Endothelial cell (in vitro differentiated cells): Measurements from ENCODE around the gene TMEM260. TPM values are rescaled to one million over a fixed set of nuclear protein-coding genes. Genes with fewer than 3 reads are reported as not detected.
A peak's percentile ranks its signal among the peaks of the same experiment; 100 is the strongest.
"Not testable (repeated sequence)": the region's sequence is repeated elsewhere in the genome, so short reads cannot be mapped to it uniquely, and the experiment has no call there.

Experiments
- DNase-seq: peaks from one replicate; pipeline ENCODE4 v3.0.0; 2021; ENCODE audit warnings: low spot score
- H3K27ac Mint-ChIP-seq: one replicate; pipeline ENCODE4 v1.8.0; 2021; ENCODE audit warnings: mixed read lengths, inconsistent platforms; ENCODE audit not compliant: unreplicated experiment
- H3K27me3 Mint-ChIP-seq: one replicate; pipeline ENCODE4 v1.8.0; 2021; ENCODE audit warnings: mild to moderate bottlenecking, moderate library complexity, mixed read lengths, inconsistent platforms; ENCODE audit not compliant: unreplicated experiment
- H3K36me3 Mint-ChIP-seq: one replicate; pipeline ENCODE4 v1.8.0; 2021; ENCODE audit warnings: mild to moderate bottlenecking, low read depth, mixed read lengths, inconsistent platforms; ENCODE audit not compliant: unreplicated experiment
- H3K4me1 Mint-ChIP-seq: one replicate; pipeline ENCODE4 v1.8.0; 2021; ENCODE audit warnings: mild to moderate bottlenecking, mixed read lengths, inconsistent platforms; ENCODE audit not compliant: unreplicated experiment
- H3K4me3 Mint-ChIP-seq: one replicate; pipeline ENCODE4 v1.8.0; 2021; ENCODE audit warnings: mild to moderate bottlenecking, mixed read lengths, inconsistent platforms; ENCODE audit not compliant: unreplicated experiment
- H3K9me3 Mint-ChIP-seq: one replicate; pipeline ENCODE4 v1.8.0; 2021; ENCODE audit warnings: mixed read lengths, inconsistent platforms; ENCODE audit not compliant: unreplicated experiment
- total RNA-seq: library from RNA; stranded (reverse); fragmentation: NEBNext Ultra II Directional; extraction: Animal tissue kit (Norgen Biotek cat#: 25700); gene quantifications from one replicate; pipeline ENCODE4 v1.2.1, GENCODE V29; 2021; ENCODE audit not compliant: unreplicated experiment
- TF ChIP-seq, protein P1 (sequence below): fragments of 200-600 bp; sonication (generic); IDR thresholded peaks from one replicate; pipeline ENCODE4 v1.5.0; 2021; ENCODE audit warnings: antibody characterized with exemption; ENCODE audit not compliant: unreplicated experiment

Gene TMEM260
- total RNA-seq, 1 donor from 2014 or later: 17.0 TPM

GRCh38 chr14:56664811-56665421 is 85.3 kb downstream of the TMEM260 start:
- Mint-ChIP-seq H3K27me3 (peaks cover 1% of the 10 kb centered on the region), H3K9me3 (peaks cover 5% of the 10 kb centered on the region), H3K27ac (no peak overlapping the region), H3K4me1 (peaks cover 13% of the 10 kb centered on the region), H3K4me3 (no peak overlapping the region), H3K36me3 (peaks cover 11% of the 10 kb centered on the region)
- TF ChIP-seq, protein P1, sequence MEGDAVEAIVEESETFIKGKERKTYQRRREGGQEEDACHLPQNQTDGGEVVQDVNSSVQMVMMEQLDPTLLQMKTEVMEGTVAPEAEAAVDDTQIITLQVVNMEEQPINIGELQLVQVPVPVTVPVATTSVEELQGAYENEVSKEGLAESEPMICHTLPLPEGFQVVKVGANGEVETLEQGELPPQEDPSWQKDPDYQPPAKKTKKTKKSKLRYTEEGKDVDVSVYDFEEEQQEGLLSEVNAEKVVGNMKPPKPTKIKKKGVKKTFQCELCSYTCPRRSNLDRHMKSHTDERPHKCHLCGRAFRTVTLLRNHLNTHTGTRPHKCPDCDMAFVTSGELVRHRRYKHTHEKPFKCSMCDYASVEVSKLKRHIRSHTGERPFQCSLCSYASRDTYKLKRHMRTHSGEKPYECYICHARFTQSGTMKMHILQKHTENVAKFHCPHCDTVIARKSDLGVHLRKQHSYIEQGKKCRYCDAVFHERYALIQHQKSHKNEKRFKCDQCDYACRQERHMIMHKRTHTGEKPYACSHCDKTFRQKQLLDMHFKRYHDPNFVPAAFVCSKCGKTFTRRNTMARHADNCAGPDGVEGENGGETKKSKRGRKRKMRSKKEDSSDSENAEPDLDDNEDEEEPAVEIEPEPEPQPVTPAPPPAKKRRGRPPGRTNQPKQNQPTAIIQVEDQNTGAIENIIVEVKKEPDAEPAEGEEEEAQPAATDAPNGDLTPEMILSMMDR: no peak
- no peak for DNase-seq

- peaks cover 11% of the 10 kb centered on the region for H3K36me3 Mint-ChIP-seq
- TF ChIP-seq, protein P1: no peak
- H3K4me1 Mint-ChIP-seq: peaks cover 11% of the 10 kb centered on the region
- no peak overlapping the region for H3K4me3 Mint-ChIP-seq
- no peaks in the 10 kb centered on the region for H3K27me3 Mint-ChIP-seq
- H3K9me3 Mint-ChIP-seq: peaks cover 5% of the 10 kb centered on the region
- DNase-seq: no peak
- H3K27ac Mint-ChIP-seq: peak overlapping the region; percentile 25
Measured at GRCh38 chr14:56666294-56666693, 86.7 kb downstream of the TMEM260 start.

DNA sequence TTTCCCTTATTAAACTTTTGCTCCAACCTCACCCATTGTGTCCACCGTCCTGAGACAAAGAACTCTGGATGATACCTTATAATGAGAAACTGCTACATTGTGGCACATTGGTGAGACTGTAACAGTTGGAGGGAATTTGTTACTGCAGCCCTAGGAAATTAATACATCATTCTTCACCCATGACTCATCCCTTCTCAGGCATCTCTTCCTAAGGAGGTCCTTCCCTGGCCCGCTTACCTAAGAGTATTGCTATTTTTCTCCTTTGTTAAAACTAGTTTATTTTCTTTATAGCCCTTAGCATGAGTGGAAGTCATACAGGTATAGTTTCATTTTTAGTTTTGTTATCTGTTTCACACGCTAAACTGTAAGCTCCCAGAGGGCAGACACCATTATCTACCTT is 87.1 kb downstream of the TMEM260 start:
- Mint-ChIP-seq H3K9me3 (peaks cover 5% of the 10 kb centered on the region), H3K27me3 (no peaks in the 10 kb centered on the region), H3K36me3 (peaks cover 11% of the 10 kb centered on the region), H3K4me1 (peaks cover 9% of the 10 kb centered on the region), H3K4me3 (peak overlapping the region; percentile 80), H3K27ac (no peak overlapping the region)
- DNase-seq: no peak
- TF ChIP-seq, protein P1: no peak

DNA sequence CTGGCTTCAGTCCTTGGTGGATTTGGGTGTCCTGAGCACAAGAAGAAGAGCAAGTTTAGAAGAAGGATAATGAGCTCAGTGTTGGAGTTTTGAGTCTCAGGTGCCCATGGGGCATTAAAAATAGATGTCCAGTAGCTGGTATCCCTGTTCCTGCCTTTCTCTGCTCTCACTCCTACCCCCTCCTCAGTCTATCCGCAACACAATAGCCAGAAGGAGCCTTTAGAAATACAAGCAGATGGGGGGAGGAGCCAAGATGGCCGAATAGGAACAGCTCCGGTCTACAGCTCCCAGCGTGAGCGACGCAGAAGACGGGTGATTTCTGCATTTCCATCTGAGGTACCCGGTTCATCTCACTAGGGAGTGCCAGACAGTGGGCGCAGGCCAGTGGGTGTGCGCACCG is 87.7 kb downstream of the TMEM260 start:
- Mint-ChIP-seq H3K36me3 (peaks cover 11% of the 10 kb centered on the region), H3K4me3 (peak overlapping the region; percentile 80)
- not testable (repeated sequence) for H3K9me3 Mint-ChIP-seq, DNase-seq, H3K27me3 Mint-ChIP-seq, H3K4me1 Mint-ChIP-seq, H3K27ac Mint-ChIP-seq

- peaks cover 4% of the 10 kb centered on the region for H3K4me1 Mint-ChIP-seq
- peaks cover 7% of the 10 kb centered on the region for H3K36me3 Mint-ChIP-seq
Measured at GRCh38 chr14:56676042-56676441, 96.4 kb downstream of the TMEM260 start.

More at GRCh38 chr14:56676042-56676441, 96.4 kb downstream of the TMEM260 start:
- Mint-ChIP-seq H3K4me3 (no peak overlapping the region), H3K27me3 (peaks cover 3% of the 10 kb centered on the region), H3K27ac (no peak overlapping the region), H3K9me3 (no peaks in the 10 kb centered on the region)
- TF ChIP-seq, protein P1: no peak
- no peak for DNase-seq
